GM23248 (cell line): ENCODE results near the gene SV2B. TPM values are rescaled to one million over a fixed set of nuclear protein-coding genes. Genes with fewer than 3 reads are reported as not detected.
"Not testable (repeated sequence)": the region's sequence is repeated elsewhere in the genome, so short reads cannot be mapped to it uniquely, and the experiment has no call there.

Experiments
- DNase-seq: peaks from one replicate; pipeline ENCODE4 v3.0.0-alpha.2; 2015
- H2AFZ ChIP-seq: fragments of 200-600 bp; sonication (generic); 2 replicates; pipeline ENCODE4 v1.6.1; 2016; ENCODE audit warnings: antibody characterized with exemption
- H3F3A ChIP-seq: fragments of 200-600 bp; sonication (generic); 2 replicates; pipeline ENCODE4 v1.6.1; 2016; ENCODE audit warnings: mild to moderate bottlenecking, antibody characterized with exemption, mixed run types; ENCODE audit not compliant: insufficient read depth
- H3K27ac ChIP-seq: fragments of 200-600 bp; sonication (generic); 2 replicates; pipeline ENCODE4 v1.5.1; 2016; ENCODE audit warnings: mild to moderate bottlenecking
- H3K27me3 ChIP-seq: fragments of 200-600 bp; sonication (generic); replicated peaks from 2 replicates; pipeline ENCODE4 v1.6.1; 2016; ENCODE audit warnings: mild to moderate bottlenecking; ENCODE audit not compliant: insufficient read depth
- H3K36me3 ChIP-seq: fragments of 200-600 bp; sonication (generic); 2 replicates; pipeline ENCODE4 v1.6.1; 2016; ENCODE audit warnings: low read depth, mild to moderate bottlenecking
- H3K4me1 ChIP-seq: fragments of 200-600 bp; sonication (generic); 2 replicates; pipeline ENCODE4 v1.6.1; 2016; ENCODE audit warnings: mild to moderate bottlenecking; ENCODE audit not compliant: insufficient read depth
- H3K4me2 ChIP-seq: fragments of 200-600 bp; sonication (generic); one replicate; pipeline ENCODE4 v1.6.1; 2016; ENCODE audit warnings: mild to moderate bottlenecking; ENCODE audit not compliant: unreplicated experiment
- H3K4me3 ChIP-seq: fragments of 200-600 bp; sonication (generic); 2 replicates; pipeline ENCODE4 v1.5.1; 2016; ENCODE audit warnings: mild to moderate bottlenecking
- H3K79me2 ChIP-seq: fragments of 200-600 bp; sonication (generic); 2 replicates; pipeline ENCODE4 v1.6.1; 2016; ENCODE audit warnings: mild to moderate bottlenecking; ENCODE audit not compliant: insufficient read depth
- H3K9ac ChIP-seq: fragments of 200-600 bp; sonication (generic); 2 replicates; pipeline ENCODE4 v1.6.1; 2016; ENCODE audit warnings: mild to moderate bottlenecking
- H3K9me2 ChIP-seq: fragments of 200-600 bp; sonication (generic); 2 replicates; pipeline ENCODE4 v1.6.1; 2016; ENCODE audit warnings: mixed run types, mild to moderate bottlenecking, moderate library complexity; ENCODE audit not compliant: insufficient read depth
- H3K9me3 ChIP-seq: fragments of 200-600 bp; sonication (generic); one replicate; pipeline ENCODE4 v1.6.1; 2017; ENCODE audit warnings: low read depth
- H4K20me1 ChIP-seq: fragments of 200-600 bp; sonication (generic); 2 replicates; pipeline ENCODE4 v1.6.0; 2016; ENCODE audit not compliant: insufficient read depth
- EZH2 ChIP-seq: fragments of 200-600 bp; sonication (generic); IDR thresholded peaks from 2 replicates; pipeline ENCODE4 v1.6.1; 2018; ENCODE audit warnings: antibody characterized with exemption, mild to moderate bottlenecking; ENCODE audit not compliant: insufficient read depth, poor library complexity, severe bottlenecking
- EZH2phosphoT487 ChIP-seq: fragments of 200-600 bp; sonication (generic); IDR thresholded peaks from 2 replicates; pipeline ENCODE4 v1.6.1; 2018; ENCODE audit warnings: antibody characterized with exemption, moderate library complexity, mild to moderate bottlenecking, low read depth; ENCODE audit not compliant: insufficient read depth
- WGBS, 2 experiments: methylation state at CpG; one replicate each; pipeline ENCODE4 v1.1.6; 2015 to 2017; ENCODE audit warnings: low lambda C conversion rate in 2 of 2, low coverage in 1 of 2; ENCODE audit errors: missing lambda C conversion rate in 2 of 2; 5-methylcytosine and 5-hydroxymethylcytosine counted together
- in situ Hi-C: fragments of 300-500 bp; cut with MboI; formaldehyde crosslinking; loops from 2 replicates; pipeline ENCODE4 v1.15.0; 2020
- polyA plus RNA-seq: library from polyadenylated mRNA; unstranded; fragments of >200 nt; fragmentation: Nextera tagmentation; extraction: Ambion mirVana; gene quantifications from 2 replicates; pipeline ENCODE4 v1.2.1, GENCODE V29; 2016
- total RNA-seq: library from RNA; depleted of rRNA; stranded (reverse); fragments of >200 nt; shearing (Covaris generic); gene quantifications from 2 replicates; pipeline ENCODE4 v1.2.3, GENCODE V29; 2014

The SV2B gene
- total and polyA plus RNA-seq, 2 experiments from 2014 or later: not detected

DNA sequence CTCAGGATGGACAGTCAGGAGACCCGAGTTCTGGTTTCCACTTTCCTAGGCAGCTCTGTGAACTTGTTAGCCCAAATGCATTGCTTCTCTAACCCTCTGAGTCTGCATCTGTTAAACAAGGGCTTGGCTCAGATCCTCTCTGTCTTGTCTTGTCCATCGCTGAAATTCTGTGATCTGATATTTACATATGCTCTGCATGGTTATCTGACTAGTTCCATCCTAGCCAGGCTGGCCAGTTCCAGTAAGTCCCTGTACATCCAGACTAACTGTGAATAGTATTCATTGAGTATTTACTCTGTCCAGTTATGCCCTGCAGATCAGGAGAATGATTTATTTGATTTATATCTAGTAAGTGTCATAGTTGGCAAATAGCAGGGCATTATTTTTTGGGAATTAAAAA, 27.0 kb upstream of the SV2B start:
- H3K27me3 ChIP-seq: no peaks in the 10 kb centered on the region
- no peak overlapping the region for H3K4me2 ChIP-seq
- H2AFZ ChIP-seq: no peak overlapping the region
- no peaks in the 10 kb centered on the region for H3K9me3 ChIP-seq
- H3K9me2 ChIP-seq: no peaks in the 10 kb centered on the region
- WGBS, 2 experiments: 68 to 74% methylated on average over 2 of the region's 2 CpGs
- TF ChIP-seq EZH2: no peak
- TF ChIP-seq EZH2phosphoT487: no peak
- H3F3A ChIP-seq: no peaks in the 10 kb centered on the region
- in situ Hi-C loops: loop anchor here (25.0 kb wide), 1 partner anchor 164 kb away; no protein-coding TSS in a partner anchor
- H3K27ac ChIP-seq: no peak overlapping the region
- no peaks in the 10 kb centered on the region for H4K20me1 ChIP-seq
- H3K79me2 ChIP-seq: no peaks in the 10 kb centered on the region
- no peak overlapping the region for H3K9ac ChIP-seq
- no peaks in the 10 kb centered on the region for H3K36me3 ChIP-seq
- no peaks in the 10 kb centered on the region for H3K4me1 ChIP-seq
- no peak overlapping the region for H3K4me3 ChIP-seq
- no peak for DNase-seq

DNA sequence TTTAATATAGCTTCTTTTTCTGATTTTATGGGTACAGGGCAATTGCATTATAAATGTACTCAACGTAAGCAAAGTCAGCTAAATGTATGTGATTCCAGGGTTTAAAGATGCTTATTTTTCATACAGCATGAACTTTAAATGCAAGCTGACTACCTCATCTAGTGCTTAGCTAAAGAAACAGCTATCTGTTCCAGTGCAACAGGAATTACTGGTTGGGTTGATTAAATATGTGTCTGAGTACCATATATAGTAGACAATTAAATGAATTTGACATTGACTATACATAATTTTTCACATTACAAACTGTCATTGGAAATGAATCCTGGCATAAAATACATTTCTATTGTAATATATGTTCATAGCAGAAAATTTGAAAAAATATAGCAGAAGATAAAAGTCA, 26.3 kb upstream of the SV2B start:
- no peak overlapping the region for H3K4me3 ChIP-seq
- H3K36me3 ChIP-seq: no peaks in the 10 kb centered on the region
- H3K4me1 ChIP-seq: no peaks in the 10 kb centered on the region
- H3K4me2 ChIP-seq: no peak overlapping the region
- WGBS, 2 experiments: 56 to 60% methylated on average over 1 of the region's 1 CpG
- DNase-seq: no peak
- no peak overlapping the region for H2AFZ ChIP-seq
- H3K9me3 ChIP-seq: no peaks in the 10 kb centered on the region
- in situ Hi-C loops: loop anchor here (25.0 kb wide), 1 partner anchor 164 kb away; no protein-coding TSS in a partner anchor
- no peaks in the 10 kb centered on the region for H3K79me2 ChIP-seq
- H3K27ac ChIP-seq: no peak overlapping the region
- no peaks in the 10 kb centered on the region for H3K27me3 ChIP-seq
- H3K9ac ChIP-seq: no peak overlapping the region
- no peaks in the 10 kb centered on the region for H3K9me2 ChIP-seq
- H4K20me1 ChIP-seq: no peaks in the 10 kb centered on the region
- TF ChIP-seq EZH2phosphoT487: no peak
- TF ChIP-seq EZH2: no peak
- H3F3A ChIP-seq: no peaks in the 10 kb centered on the region

DNA sequence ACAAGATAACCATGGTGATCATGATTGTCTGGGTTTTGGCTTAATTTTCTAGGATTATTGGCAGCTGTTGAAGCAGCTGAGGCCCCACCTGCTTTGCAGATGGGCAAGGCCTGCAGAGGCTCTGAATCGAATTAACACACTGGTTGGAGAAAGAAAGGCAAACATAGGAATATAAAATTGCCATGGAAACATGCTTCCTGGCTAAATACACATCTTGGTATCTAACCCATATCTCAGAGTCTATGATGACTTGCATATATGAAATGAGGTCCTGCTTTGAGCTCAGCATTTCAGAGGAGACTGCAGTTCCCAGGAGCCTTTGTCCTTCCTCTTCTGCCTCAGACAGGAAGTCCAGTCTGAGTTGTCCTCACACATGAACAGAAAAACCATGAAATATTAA, 24.3 kb upstream of the SV2B start:
- no peak for DNase-seq
- H2AFZ ChIP-seq: no peak overlapping the region
- no peaks in the 10 kb centered on the region for H3K4me1 ChIP-seq
- H3K4me2 ChIP-seq: no peak overlapping the region
- H3K27ac ChIP-seq: no peak overlapping the region
- no peaks in the 10 kb centered on the region for H3K36me3 ChIP-seq
- WGBS, 2 experiments: 0% methylated on average over 1 of the region's 1 CpG
- H3K9me3 ChIP-seq: no peaks in the 10 kb centered on the region
- no peak overlapping the region for H3K4me3 ChIP-seq
- no peaks in the 10 kb centered on the region for H3F3A ChIP-seq
- no peaks in the 10 kb centered on the region for H3K9me2 ChIP-seq
- no peaks in the 10 kb centered on the region for H3K27me3 ChIP-seq
- H4K20me1 ChIP-seq: no peaks in the 10 kb centered on the region
- no peaks in the 10 kb centered on the region for H3K79me2 ChIP-seq
- H3K9ac ChIP-seq: no peak overlapping the region
- in situ Hi-C loops: no loop called here
- TF ChIP-seq EZH2 (no peak), EZH2phosphoT487 (no peak)

DNA sequence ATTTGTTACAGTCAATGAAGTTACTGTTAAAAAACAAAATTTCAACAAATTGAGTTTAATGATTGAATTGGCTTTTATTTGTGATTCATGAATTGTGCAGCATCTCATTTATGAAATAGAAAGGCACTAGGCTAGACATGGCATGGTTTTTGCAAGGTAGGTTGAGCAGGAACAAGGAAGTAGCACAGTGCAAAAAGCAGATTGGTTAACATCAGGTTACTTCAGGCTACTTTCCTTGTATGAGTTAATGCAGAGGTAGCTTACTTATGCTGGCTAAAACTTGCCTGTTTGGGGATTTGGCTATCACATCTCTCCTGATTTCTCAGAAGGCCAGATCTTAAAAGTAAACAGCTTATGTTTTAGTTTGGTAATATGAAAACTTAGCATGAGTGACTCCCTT, 23.0 kb upstream of the SV2B start:
- no peaks in the 10 kb centered on the region for H3K79me2 ChIP-seq
- in situ Hi-C loops: no loop called here
- no peaks in the 10 kb centered on the region for H3F3A ChIP-seq
- no peak for TF ChIP-seq EZH2phosphoT487
- no peak for TF ChIP-seq EZH2
- H3K27ac ChIP-seq: no peak overlapping the region
- H3K4me1 ChIP-seq: no peaks in the 10 kb centered on the region
- no peaks in the 10 kb centered on the region for H3K9me2 ChIP-seq
- no peaks in the 10 kb centered on the region for H4K20me1 ChIP-seq
- no peak overlapping the region for H2AFZ ChIP-seq
- DNase-seq: no peak
- H3K9me3 ChIP-seq: no peaks in the 10 kb centered on the region
- H3K36me3 ChIP-seq: no peaks in the 10 kb centered on the region
- no peak overlapping the region for H3K9ac ChIP-seq
- H3K27me3 ChIP-seq: no peaks in the 10 kb centered on the region
- H3K4me3 ChIP-seq: no peak overlapping the region
- no peak overlapping the region for H3K4me2 ChIP-seq

DNA sequence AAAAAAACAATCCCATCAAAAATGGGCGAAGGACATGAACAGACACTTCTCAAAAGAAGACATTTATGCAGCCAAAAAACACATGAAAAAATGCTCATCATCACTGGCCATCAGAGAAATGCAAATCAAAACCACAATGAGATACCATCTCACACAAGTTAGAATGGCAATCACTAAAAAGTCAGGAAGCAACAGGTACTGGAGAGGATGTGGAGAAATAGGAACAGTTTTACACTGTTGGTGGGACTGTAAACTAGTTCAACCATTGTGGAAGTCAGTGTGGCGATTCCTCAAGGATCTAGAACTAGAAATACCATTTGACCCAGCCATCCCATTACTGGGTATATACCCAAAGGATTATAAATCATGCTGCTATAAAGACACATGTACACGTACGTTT, 6.2 kb upstream of the SV2B start:
- in situ Hi-C loops, DNase-seq, H3K79me2 ChIP-seq, H3K27ac ChIP-seq, H3K36me3 ChIP-seq, H3K4me1 ChIP-seq, H3K9me2 ChIP-seq, H3F3A ChIP-seq, H3K4me3 ChIP-seq, H2AFZ ChIP-seq, H3K9ac ChIP-seq, H4K20me1 ChIP-seq, H3K4me2 ChIP-seq, H3K9me3 ChIP-seq: not testable (repeated sequence)
- WGBS, 2 experiments: 43 to 47% methylated on average over 3 to 4 of the region's 4 CpGs
- peaks cover 26% of the 10 kb centered on the region for H3K27me3 ChIP-seq
